H1 (cell line): Measurements from ENCODE around the gene SPACA5. TPM values are rescaled to one million over a fixed set of nuclear protein-coding genes. Genes with fewer than 3 reads are reported as not detected.
"Not testable (repeated sequence)": the region's sequence is repeated elsewhere in the genome, so short reads cannot be mapped to it uniquely, and the experiment has no call there.

Source experiments
- CTCF ChIA-PET: fragments of 300-600 bp; sonication (Branson Sonifier 250); formaldehyde crosslinking; loops from one replicate; lab custom pipeline; 2021; ENCODE audit not compliant: partially characterized antibody; lab: Charles Lee
- POLR2A ChIA-PET: fragments of 300-600 bp; sonication (Branson Sonifier 250); formaldehyde crosslinking; loops from one replicate; lab custom pipeline; 2021; ENCODE audit warnings: inconsistent platforms; ENCODE audit not compliant: partially characterized antibody; lab: Charles Lee
- DNase-seq, 2 experiments: peaks; one replicate each; pipeline versions ENCODE4 v3.0.0 to v3.0.0-alpha.2; 2010 to 2022; ENCODE audit warnings: low spot score in 2 of 2, low read depth in 1 of 2, mixed read lengths in 1 of 2
- FAIRE-seq: peaks from 2 replicates; lab custom pipeline; 2011; peaks lifted over from hg19 to GRCh38; lab: Jason Lieb, UNC
- H2AFZ ChIP-seq: 2 replicates; pipeline ENCODE4 v1.8.1; 2012; ENCODE audit warnings: low read length, inconsistent platforms
- H2AK5ac ChIP-seq: 2 replicates; pipeline ENCODE4 v1.6.1; 2013; ENCODE audit warnings: low read depth, low read length
- H2BK120ac ChIP-seq: replicated peaks from 2 replicates; pipeline ENCODE3; 2013; ENCODE audit warnings: low read depth, low read length, inconsistent platforms
- H2BK12ac ChIP-seq: 2 replicates; pipeline ENCODE4 v1.6.1; 2013; ENCODE audit warnings: low read depth, low read length
- H2BK15ac ChIP-seq: 2 replicates; pipeline ENCODE4 v1.6.1; 2013; ENCODE audit warnings: low read length
- H2BK20ac ChIP-seq: 2 replicates; pipeline ENCODE4 v1.6.1; 2013; ENCODE audit warnings: low read length
- H2BK5ac ChIP-seq: 2 replicates; pipeline ENCODE4 v1.6.1; 2013; ENCODE audit warnings: low read depth, low read length
- H3K14ac ChIP-seq: 2 replicates; pipeline ENCODE4 v1.6.1; 2013; ENCODE audit warnings: inconsistent platforms; ENCODE audit not compliant: insufficient read length
- H3K18ac ChIP-seq: 2 replicates; pipeline ENCODE4 v1.6.1; 2013; ENCODE audit warnings: low read length; ENCODE audit errors: extremely low read depth
- H3K23ac ChIP-seq: 2 replicates; pipeline ENCODE4 v1.6.1; 2013; ENCODE audit warnings: inconsistent platforms; ENCODE audit not compliant: insufficient read length
- H3K23me2 ChIP-seq: 2 replicates; pipeline ENCODE4 v1.6.1; 2013; ENCODE audit warnings: low read depth, low read length
- H3K27ac ChIP-seq: 2 replicates; pipeline ENCODE4 v1.6.1; 2011; ENCODE audit warnings: low read depth, low read length, inconsistent platforms
- H3K27me3 ChIP-seq, 4 experiments: replicated peaks in 1 of 4; 1 replicate in 1 of 4; 2 replicates in 3 of 4; pipeline versions ENCODE4 v1.6.1 to v1.8.1; 2011 to 2013; ENCODE audit warnings: low read length in 3 of 4, mild to moderate bottlenecking in 3 of 4, inconsistent platforms in 2 of 4, mixed read lengths in 2 of 4, moderate library complexity in 1 of 4; ENCODE audit not compliant: control insufficient read depth in 3 of 4, insufficient read depth in 3 of 4; ENCODE audit errors: extremely low read depth in 1 of 4
- H3K36me3 ChIP-seq, 4 experiments: 2 replicates each; pipeline versions ENCODE4 v1.6.1 to v1.8.1; 2011 to 2013; ENCODE audit warnings: mild to moderate bottlenecking in 4 of 4, low read length in 3 of 4, moderate library complexity in 2 of 4, control low read depth in 1 of 4, inconsistent platforms in 1 of 4; ENCODE audit not compliant: insufficient read depth in 4 of 4, control insufficient read depth in 2 of 4
- H3K4ac ChIP-seq: replicated peaks from 2 replicates; pipeline ENCODE3; 2013; ENCODE audit warnings: low read length, low read depth, mixed read lengths, inconsistent platforms; ENCODE audit not compliant: insufficient read length
- H3K4me1 ChIP-seq, 4 experiments: replicated peaks in 1 of 4; 1 replicate in 1 of 4; 2 replicates in 3 of 4; pipeline versions ENCODE4 v1.6.1 to v1.8.1; 2011 to 2013; ENCODE audit warnings: low read length in 3 of 4, inconsistent platforms in 2 of 4, mixed read lengths in 1 of 4; ENCODE audit not compliant: insufficient read depth in 4 of 4, control insufficient read depth in 3 of 4
- H3K4me2 ChIP-seq, 2 experiments: 2 replicates each; pipeline versions ENCODE4 v1.6.1 to v1.8.1; 2011 to 2013; ENCODE audit warnings: low read depth in 2 of 2, low read length in 2 of 2, control low read depth in 1 of 2, inconsistent platforms in 1 of 2, mild to moderate bottlenecking in 1 of 2; ENCODE audit not compliant: insufficient read depth in 1 of 2
- H3K4me3 ChIP-seq, 4 experiments: fragments of 200-600, 300-600 bp in 1 of 4; sonication (generic), shearing (Covaris generic), sonication (Bioruptor Twin) in 1 of 4; 2 replicates each; pipeline versions ENCODE4 v1.5.1 to v1.8.1; 2011 to 2016; ENCODE audit warnings: low read length in 4 of 4, low read depth in 3 of 4, control low read depth in 2 of 4, inconsistent platforms in 2 of 4, mild to moderate bottlenecking in 2 of 4, mixed read lengths in 1 of 4, moderate library complexity in 1 of 4; ENCODE audit not compliant: insufficient read depth in 2 of 4; ENCODE audit errors: extremely low read depth in 1 of 4
- H3K56ac ChIP-seq: replicated peaks from 2 replicates; pipeline ENCODE3; 2013; ENCODE audit warnings: low read depth, mild to moderate bottlenecking, mixed read lengths, low read length, inconsistent platforms; ENCODE audit not compliant: insufficient read length
- H3K79me1 ChIP-seq: 2 replicates; pipeline ENCODE4 v1.6.1; 2013; ENCODE audit warnings: low read depth, low read length, control low read depth
- H3K79me2 ChIP-seq, 2 experiments: 2 replicates each; pipeline versions ENCODE4 v1.6.1 to v1.8.1; 2012 to 2013; ENCODE audit warnings: low read length in 2 of 2, mild to moderate bottlenecking in 2 of 2, inconsistent platforms in 1 of 2; ENCODE audit not compliant: insufficient read depth in 2 of 2, control insufficient read depth in 1 of 2
- H3K9ac ChIP-seq, 4 experiments: replicated peaks in 1 of 4; 1 replicate in 1 of 4; 2 replicates in 3 of 4; pipeline versions ENCODE4 v1.6.1 to v1.8.1; 2011 to 2013; ENCODE audit warnings: low read depth in 3 of 4, low read length in 3 of 4, control low read depth in 2 of 4, mild to moderate bottlenecking in 2 of 4, moderate library complexity in 2 of 4, inconsistent platforms in 1 of 4; ENCODE audit errors: extremely low read depth in 1 of 4
- H3K9me3 ChIP-seq, 2 experiments: 2 replicates each; pipeline versions ENCODE4 v1.6.1 to v1.8.1; 2012 to 2013; ENCODE audit warnings: mild to moderate bottlenecking in 2 of 2, moderate library complexity in 2 of 2, control low read depth in 1 of 2, inconsistent platforms in 1 of 2, low read depth in 1 of 2, low read length in 1 of 2, mixed read lengths in 1 of 2; ENCODE audit not compliant: insufficient read depth in 2 of 2
- H4K20me1 ChIP-seq, 2 experiments: replicated peaks in 1 of 2; 2 replicates each; pipeline versions ENCODE3 to v1.8.1; 2011 to 2013; ENCODE audit warnings: inconsistent platforms in 2 of 2, low read length in 2 of 2, mild to moderate bottlenecking in 1 of 2; ENCODE audit not compliant: insufficient read depth in 2 of 2, control insufficient read depth in 1 of 2
- H4K5ac ChIP-seq: 2 replicates; pipeline ENCODE4 v1.6.1; 2013; ENCODE audit warnings: low read length, low read depth, mixed read lengths, inconsistent platforms; ENCODE audit not compliant: insufficient read length
- H4K8ac ChIP-seq: 2 replicates; pipeline ENCODE4 v1.8.0; 2013; ENCODE audit warnings: mild to moderate bottlenecking, moderate library complexity, low read length, inconsistent platforms; ENCODE audit not compliant: insufficient read depth; ENCODE audit errors: extremely low read depth
- H4K91ac ChIP-seq: replicated peaks from 2 replicates; pipeline ENCODE3; 2013; ENCODE audit warnings: low read length, mixed read lengths, inconsistent platforms; ENCODE audit not compliant: insufficient read length
- RNF2 ChIP-seq: fragments of 200-900, 300-1000 bp; sonication (generic); IDR thresholded peaks from 2 replicates; pipeline ENCODE4 v1.7.1; 2016; ENCODE audit warnings: borderline replicate concordance, low read depth, mild to moderate bottlenecking, antibody characterized with exemption, low read length; ENCODE audit not compliant: poor library complexity, severe bottlenecking; ENCODE audit errors: missing control alignments
- SIRT6 ChIP-seq: IDR thresholded peaks from one replicate; pipeline ENCODE4 v1.7.1; 2012; ENCODE audit warnings: low read length, inconsistent platforms
- YY1 ChIP-seq: IDR thresholded peaks from 2 replicates; pipeline ENCODE4 v1.6.1; 2011; ENCODE audit warnings: low read depth, mild to moderate bottlenecking, low read length
- WGBS, 2 experiments: shearing (Covaris generic) in 1 of 2; methylation state at CpG; one replicate each; pipeline versions ENCODE4 v1.1.6 to v1.1.7; 2013 to 2015; ENCODE audit warnings: low lambda C conversion rate in 2 of 2, mixed read lengths in 2 of 2, inconsistent platforms in 1 of 2, low coverage in 1 of 2, missing lambda C conversion rate in 1 of 2; ENCODE audit not compliant: insufficient replicate concordance in 2 of 2, insufficient coverage in 1 of 2, insufficient read length in 1 of 2; ENCODE audit errors: extremely low coverage in 1 of 2, missing lambda C conversion rate in 1 of 2; 5-methylcytosine and 5-hydroxymethylcytosine counted together
- polyA plus RNA-seq, 7 experiments: library from polyadenylated mRNA; depleted of rRNA in 3 of 7; stranded (reverse) in 5 of 7; unstranded in 2 of 7; fragments of >200 nt in 5 of 7; fragments of 200-250 nt in 2 of 7; gene quantifications; 1 replicate in 5 of 7; 2 replicates in 1 of 7; 4 replicates in 1 of 7; pipeline versions ENCODE4 v1.2.1 to v1.2.3, GENCODE V29; 2011 to 2013; ENCODE audit warnings: missing spikeins in 2 of 7, mixed read lengths in 2 of 7
- total RNA-seq: library from RNA; stranded (reverse); fragmentation: NEBNext Ultra II Directional; extraction: Animal tissue kit (Norgen Biotek cat#: 25700); gene quantifications from 2 replicates; pipeline ENCODE4 v1.2.1, GENCODE V29; 2021

Gene SPACA5
- total and polyA plus RNA-seq, 2 of the 8 experiments (the other 6 are each of a cell fraction or from before 2014, with no cell fraction given): 0.26 TPM; not detected in 1

DNA sequence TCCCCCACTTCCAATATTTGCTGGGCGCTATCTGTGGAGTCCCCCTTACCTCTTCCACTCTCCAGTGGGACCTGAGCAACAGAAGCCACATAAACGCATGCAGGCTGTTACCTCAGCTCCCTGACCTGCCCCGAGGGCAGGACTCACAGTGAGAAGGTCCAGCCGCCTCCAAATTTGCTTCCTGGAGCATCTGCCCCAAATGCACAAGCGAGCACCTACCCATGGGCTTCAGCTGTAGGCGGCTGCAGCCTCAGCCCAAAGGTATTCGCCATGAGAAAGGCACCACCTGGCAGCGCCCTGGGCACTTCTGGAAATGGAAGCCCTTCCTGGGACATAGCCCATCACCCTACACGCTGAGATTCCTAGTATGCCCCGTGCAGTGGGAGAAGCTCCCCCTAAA is 23.4 kb downstream of the SPACA5 start (continued):
- TF ChIP-seq RNF2 (no peak), SIRT6 (no peak), YY1 (no peak)
- TF ChIP-seq, all 59 proteins: peak for 0

DNA sequence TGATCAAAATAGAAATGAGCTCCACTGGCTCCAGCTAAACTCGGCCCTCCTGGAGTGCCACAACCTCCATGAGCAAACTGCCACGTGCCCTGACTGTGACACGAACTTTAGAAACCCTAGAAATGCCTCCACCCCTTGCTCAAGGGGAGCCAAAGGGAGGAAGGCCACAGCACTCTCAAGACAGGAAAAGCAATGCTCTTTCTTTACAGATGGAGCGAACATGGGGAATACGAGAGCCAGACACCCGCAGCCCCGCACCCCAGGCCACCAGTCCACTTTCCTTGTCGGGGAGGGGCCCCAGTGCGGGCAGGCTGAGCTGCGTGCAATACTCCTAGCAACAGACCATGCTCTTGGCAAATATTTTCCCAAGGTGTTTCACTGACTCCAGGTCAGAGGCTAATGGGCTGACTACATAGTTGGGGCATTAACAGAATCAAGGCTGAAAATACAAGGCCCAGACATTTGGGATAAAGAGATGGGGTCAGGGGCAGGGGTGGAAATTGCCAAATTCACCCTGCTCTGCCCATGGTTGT is 23.9 kb downstream of the SPACA5 start:
- H2AK5ac ChIP-seq, H3K9ac ChIP-seq, FAIRE-seq, H3K18ac ChIP-seq, H3K9me3 ChIP-seq, H2BK20ac ChIP-seq, H3K4me1 ChIP-seq, DNase-seq, H4K20me1 ChIP-seq, H2AFZ ChIP-seq, H3K4me3 ChIP-seq, H3K4me2 ChIP-seq, H3K23me2 ChIP-seq, H2BK5ac ChIP-seq, H2BK15ac ChIP-seq, H3K23ac ChIP-seq, H4K91ac ChIP-seq, H3K14ac ChIP-seq, H3K27me3 ChIP-seq, H3K36me3 ChIP-seq, H4K8ac ChIP-seq, H3K4ac ChIP-seq, POLR2A ChIA-PET, H4K5ac ChIP-seq, H3K79me1 ChIP-seq, H2BK120ac ChIP-seq, H3K27ac ChIP-seq, H3K56ac ChIP-seq, H3K79me2 ChIP-seq, H2BK12ac ChIP-seq: not testable (repeated sequence)
- CTCF ChIA-PET: interaction anchor here (1.2 kb wide), 1 partner anchor 463 kb away, joined by 4 read pairs; no protein-coding TSS in a partner anchor
- WGBS, 2 experiments: 88% methylated on average over 6 of the region's 10 CpGs; no CpG with 5 or more reads in 1 of the 2 experiments
